ENCODE measurements around the gene STARD5.

GRCh38 chr15:81293728-81294515 is 30.0 kb downstream of the STARD5 start:
- TF ChIP-seq CTCF (conservative IDR thresholded peaks at IDR 0.05; ENCODE audit: low read length), result no peak
- no peak for TF ChIP-seq EZH2phosphoT487 (IDR thresholded peaks at IDR 0.05; ENCODE audit: borderline replicate concordance)
